GM19351 (cell line): ENCODE results near the gene ZNF678.
"Not testable (repeated sequence)": the region's sequence is repeated elsewhere in the genome, so short reads cannot be mapped to it uniquely, and the experiment has no call there.

Experiments
- ATAC-seq: cut with Tn5 transposase; IDR thresholded peaks from one replicate; pipeline ENCODE4 v1.9.1; 2021; ENCODE audit warnings: mild to moderate bottlenecking, moderate library complexity; ENCODE audit not compliant: unreplicated experiment

The ZNF678 gene

DNA sequence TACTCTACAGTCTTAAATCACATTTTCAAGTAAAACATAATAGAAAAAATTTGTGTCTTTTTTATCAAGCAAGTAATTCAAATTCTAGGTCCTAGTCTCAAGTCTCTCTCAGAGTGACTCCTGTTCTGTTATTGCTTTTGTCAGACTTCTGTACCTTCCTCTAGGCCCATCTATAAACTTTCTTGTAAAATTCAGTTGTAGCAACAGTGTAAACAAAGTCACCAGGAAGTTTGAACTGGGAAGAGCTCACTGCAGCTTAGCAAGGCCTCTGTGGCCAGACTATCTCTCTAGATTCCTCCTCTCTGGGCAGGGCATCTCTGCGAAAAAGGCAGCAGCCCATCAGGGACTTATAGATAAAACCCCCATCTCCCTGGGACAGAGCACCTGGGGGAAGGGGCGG, 13.5 kb upstream of the ZNF678 start:
- ATAC-seq = no peak

DNA sequence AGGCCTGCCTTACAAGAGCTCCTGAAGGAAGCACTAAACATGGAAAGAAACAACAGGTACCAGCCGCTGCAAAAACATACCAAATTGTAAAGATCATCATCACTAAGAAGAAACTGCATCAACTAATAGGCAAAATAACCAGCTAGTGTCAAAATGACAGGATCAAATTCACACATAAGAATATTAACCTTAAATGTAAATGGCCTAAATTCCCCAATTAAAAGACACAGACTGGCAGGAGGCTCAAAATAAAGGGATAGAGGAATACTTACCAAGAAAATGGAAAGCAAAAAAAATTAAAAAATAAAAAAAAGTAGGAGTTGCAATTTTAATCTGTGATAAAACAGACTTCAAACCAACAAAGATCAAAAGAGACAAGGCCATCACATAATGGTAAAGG, 11.5 kb upstream of the ZNF678 start:
- not testable (repeated sequence) for ATAC-seq

- no peak for ATAC-seq
These were observed 7.1 kb upstream of the ZNF678 start for GRCh38 chr1:227556288-227556687.

DNA sequence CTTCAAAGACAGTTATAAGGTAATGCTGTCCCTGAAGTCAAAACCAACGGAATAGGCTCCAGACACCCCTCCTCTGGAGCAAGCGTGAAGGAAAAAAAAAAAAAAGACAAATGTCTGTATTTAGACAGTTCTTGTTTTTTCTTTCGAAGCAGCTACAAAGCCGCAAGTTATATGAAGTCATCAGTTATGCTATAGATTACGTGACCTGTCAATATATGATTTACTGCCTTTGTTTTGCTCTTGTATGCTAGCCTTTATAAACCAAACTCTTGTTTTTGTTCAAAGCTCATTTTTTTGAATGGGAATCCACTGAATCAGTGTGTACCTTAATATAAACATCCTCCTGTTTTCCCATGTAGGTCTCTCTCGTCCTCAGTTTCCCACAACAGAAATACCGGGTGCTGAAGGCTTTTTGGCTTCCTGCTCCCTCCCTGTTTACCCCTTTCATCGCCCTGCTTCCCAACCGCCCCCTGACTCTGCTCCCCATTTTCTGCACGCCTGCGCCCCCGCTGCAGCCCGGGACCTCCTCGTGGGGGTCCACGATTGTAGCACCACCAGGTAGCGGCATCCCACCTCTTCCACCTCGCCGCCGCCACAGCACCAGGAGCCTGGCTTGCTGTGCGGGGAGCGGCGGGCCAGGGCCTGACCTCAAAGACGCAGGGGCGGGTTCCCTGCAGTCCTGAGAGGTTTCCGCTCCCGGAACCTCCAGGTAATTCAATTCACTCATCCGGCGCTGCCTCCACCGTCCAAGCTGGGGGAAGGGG, 5.2 kb upstream of the ZNF678 start:
- no peak for ATAC-seq

DNA sequence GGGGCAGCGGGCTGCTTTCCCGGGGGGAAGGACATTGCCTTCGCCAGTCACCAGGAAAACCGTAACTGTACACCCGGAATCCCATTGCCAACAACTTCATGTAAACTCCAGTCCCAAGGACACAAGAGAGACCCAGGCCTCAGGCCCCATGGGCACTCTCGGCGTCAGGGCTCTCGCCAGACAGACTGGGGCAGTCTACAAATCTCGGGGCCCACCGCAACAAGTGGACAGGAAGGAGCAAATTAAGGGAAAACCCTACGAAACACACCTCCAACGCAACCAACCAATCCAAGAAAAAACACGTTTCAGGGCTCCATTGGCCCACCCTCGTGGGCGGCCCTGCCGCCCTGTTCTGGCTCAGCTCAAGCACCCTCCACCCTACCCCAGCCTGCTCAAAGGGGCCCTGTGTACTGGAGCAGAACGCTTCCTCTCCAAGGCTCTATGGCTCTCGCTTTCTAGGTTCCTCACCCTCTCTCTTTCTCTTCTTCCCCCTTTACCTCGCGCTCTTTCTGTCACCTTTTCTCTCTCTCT, 4.6 kb upstream of the ZNF678 start:
- ATAC-seq = no peak

DNA sequence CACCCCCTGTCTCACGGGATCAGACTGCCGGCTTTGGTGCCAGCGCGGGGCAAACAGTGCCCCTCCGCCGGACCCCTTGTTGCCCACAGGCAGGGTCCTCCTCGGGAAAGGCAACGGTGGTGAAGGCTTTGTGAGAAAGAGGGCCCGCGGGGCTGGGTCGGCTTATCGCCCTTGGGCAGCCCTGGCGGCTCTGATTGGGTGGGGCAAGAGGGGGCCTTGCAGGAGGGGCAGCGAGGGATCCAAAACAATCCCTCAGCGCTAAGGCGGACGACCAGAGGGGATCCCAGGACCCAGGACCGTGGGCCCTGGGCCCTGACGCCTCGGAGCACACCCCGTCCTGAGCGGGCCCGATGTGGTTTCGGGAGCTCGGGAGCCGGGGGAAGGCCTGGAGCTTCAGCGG, 3.9 kb upstream of the ZNF678 start:
- ATAC-seq = no peak

DNA sequence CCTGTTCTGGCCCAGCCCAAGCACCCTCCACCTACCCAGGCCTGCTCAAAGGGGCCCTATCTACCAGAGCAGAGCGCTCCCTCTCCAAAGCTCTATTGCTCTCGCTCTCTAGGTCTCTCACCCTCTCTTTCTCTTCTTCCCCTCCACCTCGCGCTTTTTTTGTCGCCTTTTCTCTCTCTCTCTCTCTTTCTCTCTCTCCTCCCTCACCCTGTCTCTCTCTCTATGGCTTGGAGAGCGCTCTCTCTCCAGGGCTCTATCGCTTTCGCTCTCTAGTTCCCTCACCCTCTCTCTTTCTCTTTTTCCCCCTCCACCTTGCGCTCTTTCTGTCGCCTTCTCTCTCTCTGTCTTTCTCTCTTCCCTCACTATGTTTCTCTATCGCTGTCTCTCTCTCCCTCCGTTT, 3.4 kb upstream of the ZNF678 start:
- ATAC-seq = no peak

GRCh38 chr1:227560393-227561173, 2.8 kb upstream of the ZNF678 start:
- no peak for ATAC-seq

GRCh38 chr1:227561241-227561907, 2.0 kb upstream of the ZNF678 start:
- ATAC-seq = no peak

DNA sequence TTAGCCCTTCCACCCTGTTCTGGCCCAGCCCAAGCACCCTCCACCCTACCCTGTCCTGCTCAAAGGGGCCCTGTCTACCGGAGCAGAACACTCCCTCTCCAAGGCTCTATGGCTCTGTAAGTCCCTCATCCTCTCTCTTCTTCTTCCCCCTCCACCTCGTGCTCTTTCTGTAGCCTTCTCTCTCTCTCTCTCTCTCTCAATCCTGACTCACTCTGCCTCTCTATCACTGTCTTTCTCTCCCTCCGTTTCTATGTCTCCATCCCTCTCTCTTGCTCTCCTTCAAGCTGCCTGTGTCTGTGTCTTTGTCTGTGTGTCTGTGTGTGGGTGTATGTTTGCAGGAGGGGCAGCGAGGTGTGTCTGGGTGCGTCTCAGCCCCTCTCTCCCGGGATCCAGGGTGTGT, 1.3 kb upstream of the ZNF678 start:
- no peak for ATAC-seq

DNA sequence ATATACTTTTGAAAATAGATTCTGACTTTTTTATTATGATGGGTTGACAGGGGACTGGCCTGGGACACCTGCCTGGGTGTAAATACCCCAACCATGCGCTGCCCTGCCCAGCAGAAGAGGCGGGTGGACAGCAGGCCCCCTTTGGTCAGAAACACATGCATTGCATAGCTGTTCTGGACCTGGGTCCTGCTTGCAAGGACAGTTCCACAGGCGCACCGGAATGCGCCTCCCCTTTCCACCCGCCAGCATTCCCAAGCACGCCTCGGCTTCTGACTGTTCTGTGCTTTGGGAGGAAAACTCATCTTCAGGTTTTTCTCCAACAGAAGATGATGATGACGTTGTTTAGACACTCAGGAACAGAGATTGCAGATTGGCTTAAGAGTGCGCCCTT, 428 bp upstream of the ZNF678 start:
- no peak for ATAC-seq

DNA sequence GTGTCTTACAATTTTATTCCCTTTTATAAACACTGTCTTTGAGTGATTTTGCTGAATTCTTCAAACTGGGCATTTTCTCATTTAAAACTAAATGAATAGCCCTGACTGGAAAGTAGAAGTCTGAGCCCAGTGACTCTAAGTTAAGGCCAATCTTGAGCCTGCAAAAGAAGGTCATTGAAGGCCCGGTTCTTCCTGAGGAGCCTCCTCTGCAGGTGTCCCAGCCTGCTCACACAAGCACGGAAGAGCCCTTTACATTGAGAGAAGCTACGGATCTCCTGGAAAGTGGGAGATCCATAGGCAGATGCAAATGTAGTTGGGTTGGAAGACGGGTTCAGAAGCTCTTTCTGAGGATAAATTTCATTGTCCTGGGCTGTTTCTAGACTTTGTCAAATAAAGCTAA, 3.9 kb downstream of the ZNF678 start:
- no peak for ATAC-seq

GRCh38 chr1:227568593-227568992, 5.2 kb downstream of the ZNF678 start:
- ATAC-seq = no peak

GRCh38 chr1:227572752-227573151, 9.4 kb downstream of the ZNF678 start:
- ATAC-seq = no peak

DNA sequence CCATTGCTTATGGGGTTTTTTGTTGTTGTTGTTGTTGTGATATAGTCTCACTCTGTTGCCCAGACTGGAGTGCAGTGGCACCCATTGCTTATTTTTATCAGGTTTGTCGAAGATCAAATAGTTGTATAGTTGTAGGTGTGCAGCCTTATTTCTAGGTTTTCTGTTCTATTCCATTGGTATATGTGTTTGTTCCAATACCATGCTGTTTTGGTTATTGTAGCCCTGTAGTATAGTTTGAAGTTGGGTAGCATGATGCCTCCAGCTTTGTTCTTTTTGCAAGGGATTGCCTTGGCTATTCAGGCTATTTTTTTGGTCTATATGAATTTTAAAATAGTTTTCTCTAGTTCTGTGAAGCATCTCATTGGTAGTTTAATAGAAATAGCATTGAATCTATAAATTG, 11.6 kb downstream of the ZNF678 start:
- ATAC-seq = no peak

DNA sequence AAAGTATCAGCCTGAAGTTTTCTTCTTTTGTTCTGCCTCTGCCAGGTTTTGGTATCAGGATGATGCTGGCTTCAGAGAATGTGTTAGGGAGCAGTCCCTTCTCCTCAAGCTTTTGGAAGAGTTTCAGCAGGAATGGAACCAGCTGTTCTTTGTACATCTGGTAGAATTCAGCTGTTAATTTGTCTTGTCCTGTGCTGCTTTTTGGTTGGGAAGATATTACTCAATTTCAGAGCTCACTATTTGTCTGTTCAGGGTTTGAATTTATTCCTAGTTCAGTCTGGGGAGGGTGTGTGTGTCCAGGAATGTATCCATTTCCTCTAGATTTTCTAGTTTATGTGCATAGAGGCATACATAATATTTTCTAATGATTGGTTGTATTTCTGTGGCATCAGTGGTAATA, 12.8 kb downstream of the ZNF678 start:
- ATAC-seq = no peak

DNA sequence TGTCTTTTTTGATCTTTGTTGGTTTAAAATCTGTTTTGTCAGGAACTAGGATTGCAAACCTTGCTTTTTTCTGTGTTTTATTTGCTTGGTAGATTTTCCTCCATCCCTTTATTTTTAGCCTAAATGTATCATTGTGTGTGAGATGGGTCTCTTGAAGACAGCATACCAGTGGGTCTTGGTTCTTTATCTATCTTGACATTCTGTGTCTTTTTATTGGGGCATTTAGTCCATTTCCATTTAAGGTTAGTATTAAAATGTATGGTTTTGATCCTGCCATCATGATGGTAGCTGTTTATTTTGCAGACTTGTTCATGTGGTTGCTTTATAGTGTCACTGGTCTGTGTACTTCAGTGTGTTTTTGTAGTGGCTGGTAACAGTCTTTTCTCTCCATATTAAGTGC, 14.1 kb downstream of the ZNF678 start:
- no peak for ATAC-seq

DNA sequence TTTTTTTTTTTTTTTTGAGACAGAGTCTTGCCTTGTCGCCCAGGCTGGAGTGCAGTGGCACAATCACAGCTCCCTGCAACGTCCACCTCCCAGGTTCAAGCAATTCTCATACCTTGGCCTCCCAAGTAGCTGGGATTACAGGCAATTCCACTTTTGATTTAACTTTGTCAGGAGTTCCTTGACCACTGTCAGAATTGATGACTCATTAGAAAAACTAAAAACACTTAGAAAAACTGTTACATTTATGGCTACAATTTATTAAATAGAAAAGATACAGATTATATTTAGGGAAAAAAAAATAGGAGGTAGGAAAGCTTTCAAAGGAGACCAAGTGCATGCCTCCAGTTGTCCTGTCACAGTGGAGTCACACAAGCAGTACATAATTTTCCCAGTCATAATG, 20.0 kb downstream of the ZNF678 start:
- no peak for ATAC-seq

- no peak for ATAC-seq
These were observed 23.4 kb downstream of the ZNF678 start for GRCh38 chr1:227586733-227587132.

DNA sequence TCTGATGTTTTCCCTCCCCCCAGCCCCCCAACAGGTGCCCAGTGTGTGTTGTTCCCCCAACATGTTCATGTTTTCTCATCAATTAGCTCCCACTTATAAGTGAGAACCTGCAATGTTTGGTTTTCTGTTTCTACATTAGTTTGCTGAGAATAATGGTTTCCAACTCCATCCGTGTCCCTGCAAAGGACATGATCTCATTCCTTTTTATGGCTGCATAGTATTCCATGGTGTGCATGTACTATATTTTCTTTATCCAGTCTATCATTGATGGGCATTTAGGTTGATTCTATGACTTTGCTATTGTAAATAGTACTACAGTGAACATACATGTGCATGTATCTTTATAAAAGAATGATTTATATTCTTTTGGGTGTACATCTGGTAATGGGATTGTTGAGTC, 24.6 kb downstream of the ZNF678 start:
- ATAC-seq = no peak

DNA sequence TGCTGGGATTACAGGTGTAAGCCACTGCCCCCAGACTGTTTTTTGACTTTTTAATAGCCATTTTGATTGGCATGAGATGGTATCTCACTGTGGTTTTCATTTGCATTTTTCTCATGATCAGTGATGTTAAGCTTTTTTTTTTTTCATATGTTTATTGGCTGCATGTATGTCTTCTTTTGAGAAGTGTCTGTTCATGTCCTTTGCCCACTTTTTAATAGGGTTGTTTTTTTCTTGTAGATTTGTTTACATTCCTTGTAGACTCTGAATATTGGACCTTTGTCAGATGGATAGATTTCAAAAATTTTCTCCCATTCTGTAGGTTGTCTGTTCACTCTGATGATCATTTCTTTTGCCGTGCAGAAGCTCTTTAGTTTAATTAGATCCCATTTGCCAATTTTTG, 25.4 kb downstream of the ZNF678 start:
- not testable (repeated sequence) for ATAC-seq

DNA sequence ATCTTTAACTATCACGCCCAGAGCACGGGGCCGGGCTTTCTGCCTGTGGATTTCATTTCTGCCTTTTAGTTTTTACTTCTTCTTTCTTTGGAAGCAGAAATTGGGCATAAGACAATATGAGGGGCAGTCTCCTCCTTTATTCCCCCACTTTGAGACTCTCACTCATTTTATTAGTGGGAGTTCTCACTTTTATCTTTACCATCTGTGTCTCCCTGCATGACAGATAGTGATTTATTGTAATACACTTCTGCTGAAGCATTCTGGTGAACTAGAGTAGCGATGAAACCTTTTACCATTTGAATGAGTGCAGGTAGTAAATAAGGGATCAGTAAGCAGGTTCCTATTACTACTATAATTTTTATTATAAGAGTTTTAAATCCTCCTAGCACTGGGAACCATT, 26.4 kb downstream of the ZNF678 start:
- not testable (repeated sequence) for ATAC-seq
